Measurements from ENCODE around the gene MACIR.
"Not testable (repeated sequence)": the region's sequence is repeated elsewhere in the genome, so short reads cannot be mapped to it uniquely, and the experiment has no call there.

MACIR gene

DNA sequence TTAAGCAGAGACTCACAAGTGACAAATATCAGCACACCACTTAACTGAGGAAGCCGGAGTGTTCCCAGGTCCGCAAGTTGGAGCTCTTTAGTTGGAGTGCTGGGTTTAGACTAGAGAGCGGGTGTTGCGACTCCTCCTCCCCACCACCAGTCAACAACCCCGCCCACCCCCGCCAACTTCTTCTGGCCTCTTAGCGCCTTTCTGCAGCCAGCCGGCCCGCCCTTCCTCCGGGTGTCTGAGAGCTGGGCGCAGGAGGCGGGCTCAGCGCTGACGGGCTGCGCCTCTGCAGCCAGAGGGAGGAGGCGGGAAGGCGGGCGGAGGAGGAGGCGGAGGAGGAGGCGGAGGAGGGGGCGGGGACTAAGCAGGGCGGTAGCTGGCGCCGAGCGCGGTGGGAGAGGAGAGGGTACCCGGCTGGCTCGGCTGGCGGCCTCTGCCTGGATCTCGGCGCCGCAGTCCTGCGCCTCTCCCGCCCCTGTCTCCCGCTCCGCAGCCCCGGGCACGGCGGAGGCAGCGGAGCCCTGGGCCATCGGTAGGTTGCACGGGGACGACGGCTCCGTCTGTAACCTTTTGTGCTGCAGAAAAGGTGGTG lies at the start of gene MACIR:
Gene MACIR (plus strand): TSS at position 396 of the 589 bp plus-strand sequence. CDS start 17,157 bp downstream, outside the sequence.
- peak; percentile 94 to 99 for DNase-seq

- DNase-seq, result no peak
Measured at GRCh38 chr5:103209065-103209464, 49.5 kb upstream of the MACIR start.

GRCh38 chr5:103210952-103211351 lies 47.6 kb upstream of the MACIR start:
- no peak for DNase-seq

- DNase-seq, result no peak
Measured at GRCh38 chr5:103211576-103212561, 46.7 kb upstream of the MACIR start.

- peak in 1 of 2 experiments; percentile 34 for DNase-seq
Measured at GRCh38 chr5:103216137-103216536, 42.4 kb upstream of the MACIR start.

- no peak for DNase-seq
Measured at GRCh38 chr5:103216697-103217096, 41.9 kb upstream of the MACIR start.

GRCh38 chr5:103217101-103217500 lies 41.5 kb upstream of the MACIR start:
- DNase-seq, result no peak

DNA sequence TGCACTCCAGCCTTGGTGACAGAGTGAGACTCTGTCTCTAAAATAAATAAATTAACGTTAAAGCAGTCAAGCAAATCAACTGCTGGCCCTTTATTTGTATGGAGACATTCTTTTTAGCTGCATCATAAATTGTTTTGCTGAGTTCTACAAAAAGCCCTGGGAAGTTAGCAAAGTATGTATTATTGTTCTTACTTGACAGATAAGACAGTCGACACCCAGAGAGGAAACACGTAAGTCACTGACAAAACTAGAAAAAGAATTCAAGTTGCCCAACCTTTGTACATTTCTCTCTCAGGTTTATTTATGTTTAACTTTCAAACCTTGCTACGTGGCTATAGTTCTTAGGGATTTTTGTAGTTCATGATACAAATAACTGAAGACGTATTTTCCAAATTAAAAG lies 40.4 kb upstream of the MACIR start:
- peak in 1 of 2 experiments; percentile 64 for DNase-seq

- DNase-seq, result not testable (repeated sequence)
Measured at GRCh38 chr5:103219074-103219473, 39.5 kb upstream of the MACIR start.

DNA sequence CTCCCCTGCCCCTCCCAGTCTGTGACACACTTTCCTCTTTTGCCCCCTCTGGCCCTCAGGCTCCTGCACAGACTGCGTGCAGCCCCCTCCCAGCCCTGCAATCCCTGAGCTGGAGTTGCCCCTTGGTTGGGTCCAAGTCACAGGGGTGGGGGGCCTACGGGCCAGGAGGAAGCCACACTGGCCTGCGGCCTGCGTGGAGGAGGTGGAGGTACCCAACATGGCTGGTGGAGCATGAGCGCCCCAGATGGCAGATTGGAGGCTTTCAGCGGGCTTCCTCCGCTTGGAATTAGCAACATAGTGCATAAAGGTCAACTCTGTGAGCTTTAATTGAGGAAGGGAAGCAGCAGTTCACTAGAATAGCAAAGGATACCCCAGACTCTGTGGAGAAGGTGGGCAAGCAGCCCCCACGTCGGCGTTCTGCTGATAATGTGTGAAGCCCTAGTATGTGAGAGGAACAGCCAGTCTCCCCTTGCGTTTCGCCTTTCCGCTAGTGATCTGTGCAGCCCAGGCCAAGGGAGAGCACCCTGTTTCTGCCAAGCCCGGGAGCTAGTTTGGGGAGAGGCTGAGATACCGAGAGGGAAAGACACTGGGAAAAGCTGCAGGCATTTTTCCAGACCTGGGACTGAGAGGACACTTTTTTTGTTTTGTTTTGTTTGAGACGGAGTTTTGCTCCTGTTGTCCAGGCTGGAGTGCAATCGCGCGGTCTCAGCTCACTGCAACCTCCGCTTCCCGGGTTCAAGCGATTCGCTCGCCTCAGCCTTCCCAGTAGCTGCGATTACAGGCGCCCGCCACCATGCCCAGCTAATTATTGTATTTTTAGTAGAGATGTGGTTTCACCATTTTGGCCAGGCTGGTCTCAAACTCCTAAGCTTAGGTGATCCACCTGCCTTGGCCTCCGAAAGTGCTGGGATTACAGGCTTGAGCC lies 35.3 kb upstream of the MACIR start:
- DNase-seq, result no peak

GRCh38 chr5:103224118-103224893 lies 34.3 kb upstream of the MACIR start:
- DNase-seq, result peak in 1 of 2 experiments; percentile 65

GRCh38 chr5:103224894-103225246 lies 33.7 kb upstream of the MACIR start:
- no peak for DNase-seq

DNA sequence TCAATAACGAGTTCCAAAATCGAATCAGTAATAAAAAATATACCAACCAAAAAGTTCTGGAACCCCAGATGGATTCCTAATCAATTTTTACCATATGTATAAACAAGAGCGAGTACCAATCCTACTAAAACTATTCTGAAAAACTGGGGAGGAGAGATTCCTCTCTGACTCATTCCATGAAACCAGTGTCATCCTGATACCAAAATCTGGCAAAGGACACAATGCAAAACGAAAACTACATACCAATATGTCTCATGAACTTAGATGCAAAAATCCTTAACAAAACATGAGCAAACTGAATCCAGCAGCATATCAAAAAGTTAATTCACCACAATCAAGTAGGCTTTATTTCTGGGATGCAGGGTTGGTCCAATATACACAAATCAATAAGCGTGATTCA lies 30.5 kb upstream of the MACIR start:
- no peak for DNase-seq

- no peak for DNase-seq
Measured at GRCh38 chr5:103228588-103228987, 30.0 kb upstream of the MACIR start.

- DNase-seq, result peak in 1 of 2 experiments; percentile 29
Measured at GRCh38 chr5:103232393-103232999, 26.1 kb upstream of the MACIR start.

DNA sequence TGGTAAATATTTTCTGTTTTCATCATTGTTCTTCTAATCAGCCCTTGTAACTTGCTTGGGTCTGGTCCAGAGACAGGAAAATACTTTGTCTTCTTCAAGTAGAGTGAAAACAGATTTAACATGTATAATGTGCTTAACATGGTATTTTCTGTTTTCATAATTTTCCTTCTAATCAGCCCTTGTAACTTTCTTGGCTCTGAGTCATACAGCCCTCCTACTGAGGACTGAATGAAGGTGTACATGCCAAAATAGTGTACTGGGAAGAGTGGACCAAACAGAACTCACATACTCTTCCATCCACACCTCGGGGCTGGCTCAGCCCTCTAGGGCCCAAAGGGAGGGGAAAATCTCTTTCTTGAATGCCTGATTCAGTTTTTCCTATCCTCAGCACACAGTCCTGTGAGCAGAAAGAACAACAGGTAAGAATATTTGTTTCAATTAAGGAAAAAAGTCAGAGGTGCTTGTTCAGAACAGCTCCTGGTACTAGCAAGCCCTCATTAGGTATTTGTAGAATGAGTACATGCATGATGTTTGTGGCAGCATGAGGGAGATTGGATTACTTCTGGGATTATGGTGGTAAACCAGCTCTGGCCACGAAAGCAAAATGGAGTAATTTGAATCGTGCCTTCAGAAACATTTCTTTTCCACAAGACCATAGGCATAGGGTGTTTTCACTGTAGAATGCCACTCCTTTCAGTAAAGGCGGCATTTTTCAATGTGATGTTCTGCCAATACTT lies 24.2 kb upstream of the MACIR start:
- DNase-seq, result no peak

GRCh38 chr5:103235891-103236290 lies 22.7 kb upstream of the MACIR start:
- no peak for DNase-seq

DNA sequence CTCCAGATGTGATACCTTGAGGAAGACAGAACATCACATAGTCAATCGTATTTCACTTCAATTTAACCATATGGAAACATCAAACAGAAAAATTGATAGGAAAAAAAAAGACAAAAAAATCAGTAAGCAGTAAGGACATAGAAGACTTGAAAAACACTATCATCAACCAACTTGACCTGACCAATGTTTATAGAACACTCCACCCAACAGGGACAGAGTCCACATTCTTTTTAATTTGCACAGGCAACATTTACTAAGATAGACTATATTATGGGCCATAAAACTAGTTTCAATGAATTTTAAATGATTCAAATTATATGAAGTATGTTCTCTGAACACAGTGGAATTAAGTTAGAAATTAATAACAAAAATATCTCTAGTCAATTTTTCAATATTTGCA lies 20.8 kb upstream of the MACIR start:
- DNase-seq, result no peak

GRCh38 chr5:103243665-103244064 lies 14.9 kb upstream of the MACIR start:
- DNase-seq, result no peak

DNA sequence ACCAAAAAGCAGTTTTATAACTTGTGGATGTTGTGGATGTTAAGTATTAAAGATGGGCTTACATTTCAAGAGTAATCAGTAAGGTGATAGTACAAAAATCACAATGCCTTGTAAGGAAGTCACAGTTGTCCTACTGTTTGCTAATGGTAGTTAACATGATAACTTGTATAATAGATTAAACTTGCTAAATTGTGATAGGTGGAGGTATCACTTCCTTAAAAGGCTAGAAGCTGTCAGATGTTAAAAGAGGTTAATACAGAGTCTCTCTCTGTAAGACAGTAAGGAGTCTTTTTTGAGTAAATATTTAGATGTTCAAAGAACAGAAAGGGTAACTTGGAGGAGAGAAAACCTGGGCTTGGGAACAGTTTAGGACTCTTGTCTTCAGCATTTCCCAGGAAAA lies 14.2 kb upstream of the MACIR start:
- no peak for DNase-seq

DNA sequence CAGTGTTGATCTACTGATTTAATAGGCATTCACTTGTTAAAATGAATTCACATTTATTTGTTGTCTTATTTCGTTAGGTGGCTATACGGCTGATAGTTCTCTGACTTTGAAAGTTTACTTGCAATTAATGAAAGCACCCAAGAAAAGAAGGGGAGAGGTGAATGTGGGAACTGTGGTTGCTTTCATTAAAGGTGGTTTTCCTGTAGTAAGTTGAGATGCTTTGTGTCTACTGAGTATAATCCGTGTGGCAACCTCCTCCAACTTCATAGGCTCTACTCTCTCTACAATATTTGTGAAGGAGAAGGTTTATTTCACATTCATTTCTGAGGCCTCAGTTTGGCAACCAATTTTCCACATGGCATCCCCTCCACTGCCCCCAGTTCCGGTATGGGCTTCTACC lies 12.8 kb upstream of the MACIR start:
- DNase-seq, result no peak
